Stimulated activated CD8-positive, alpha-beta memory T cell treated with anti-CD3 and anti-CD28 coated beads, Interleukin-2, amount 100 ng/mL, for 1 hour (primary cell): ENCODE data around the gene INTS11.
A peak's percentile ranks its signal among the peaks of the same experiment; 100 is the strongest.

Source experiments
- DNase-seq, 2 donors: peaks; one replicate each; pipeline ENCODE4 v3.0.0-alpha.2; 2020; ENCODE audit warnings: low read depth in 2 of 2

Gene INTS11

DNA sequence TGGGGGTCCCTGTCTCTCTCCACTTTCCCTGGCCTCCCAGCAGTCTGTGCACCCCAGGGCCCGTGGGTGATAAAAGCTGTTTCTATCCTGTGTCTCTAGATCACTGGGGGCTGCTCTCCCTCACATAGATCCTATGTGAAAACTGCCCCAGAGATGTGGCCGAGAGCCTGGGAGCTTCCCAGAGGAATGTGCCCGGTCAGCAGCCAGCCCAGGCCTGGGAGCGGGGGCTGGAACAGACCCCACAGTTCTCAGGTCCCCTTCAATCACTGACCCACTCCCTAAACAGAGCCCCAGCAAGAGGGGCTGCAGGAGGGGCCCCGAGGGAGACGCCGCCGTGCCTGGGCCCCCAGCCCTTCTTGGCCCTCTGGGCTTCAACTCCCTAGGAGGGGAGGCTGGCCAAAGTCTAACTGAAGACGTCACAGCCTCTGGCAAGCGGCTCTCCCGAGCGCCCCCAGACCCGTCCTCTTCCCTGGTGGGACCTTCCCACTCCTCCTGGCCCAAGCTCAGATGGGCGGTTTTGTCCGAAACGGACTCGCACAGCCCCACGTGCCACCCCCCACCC, 33.5 kb upstream of the INTS11 start:
- no peak for DNase-seq

DNA sequence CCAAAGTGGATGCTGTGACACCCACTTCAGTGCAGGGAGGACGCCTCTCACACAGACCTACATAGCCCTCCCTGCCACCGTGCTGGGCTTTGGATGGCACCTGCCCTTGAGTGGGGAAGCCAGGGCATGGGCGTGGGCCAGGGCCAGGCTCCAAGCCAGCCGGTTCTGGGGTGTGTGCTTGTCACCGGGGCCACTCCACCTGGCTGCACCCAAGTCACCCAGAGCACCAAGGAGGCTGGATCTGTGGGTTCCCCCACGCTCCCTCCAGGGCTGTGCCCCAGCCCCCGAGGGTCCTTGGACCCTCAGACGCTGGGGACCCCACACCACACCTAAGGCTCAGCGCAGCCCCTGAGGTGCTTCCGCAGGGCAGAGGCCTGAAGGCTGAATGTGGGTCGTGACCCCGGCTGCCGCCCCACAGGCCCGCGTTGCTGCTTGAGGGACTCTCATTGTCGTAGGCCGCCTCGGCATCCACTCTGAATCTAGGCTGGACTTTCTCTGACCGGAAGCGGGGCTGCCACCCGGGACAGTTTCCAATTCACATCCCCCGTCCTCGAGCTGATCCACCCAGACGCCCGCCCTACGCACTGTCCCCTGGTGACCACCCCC, 32.4 kb upstream of the INTS11 start:
- no peak for DNase-seq

DNA sequence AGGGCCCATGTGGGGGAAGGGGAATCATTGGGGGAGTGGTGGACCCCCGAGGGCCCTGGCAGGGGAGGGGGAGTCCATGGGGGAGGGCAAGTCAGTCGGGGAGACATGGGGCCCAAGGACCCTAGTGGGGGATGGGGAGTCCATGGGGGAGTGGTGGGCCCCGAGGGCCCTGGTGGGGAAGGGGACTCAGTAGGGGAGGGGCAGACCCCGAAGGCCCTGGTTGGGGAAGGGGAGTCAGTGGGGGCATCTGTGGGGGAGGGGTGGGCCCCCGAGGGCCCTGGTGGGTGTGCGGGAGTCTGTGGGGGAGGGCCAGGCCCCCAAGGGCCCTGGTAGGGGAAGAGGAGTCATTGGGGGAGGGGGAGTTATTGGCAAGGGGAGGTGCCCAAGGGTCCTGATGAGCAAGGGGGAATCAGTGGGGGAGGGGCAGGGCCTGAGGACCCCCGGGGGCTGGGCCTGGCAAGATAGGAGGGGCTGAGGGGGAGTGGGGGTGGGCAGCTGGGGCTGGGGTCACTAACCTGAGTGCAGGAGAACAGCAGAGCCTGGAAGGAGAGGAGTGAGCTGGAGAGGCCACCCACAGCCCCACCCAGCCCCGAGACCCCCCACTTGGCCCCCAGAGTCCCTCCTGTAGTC, 31.8 kb upstream of the INTS11 start:
- no peak for DNase-seq

DNA sequence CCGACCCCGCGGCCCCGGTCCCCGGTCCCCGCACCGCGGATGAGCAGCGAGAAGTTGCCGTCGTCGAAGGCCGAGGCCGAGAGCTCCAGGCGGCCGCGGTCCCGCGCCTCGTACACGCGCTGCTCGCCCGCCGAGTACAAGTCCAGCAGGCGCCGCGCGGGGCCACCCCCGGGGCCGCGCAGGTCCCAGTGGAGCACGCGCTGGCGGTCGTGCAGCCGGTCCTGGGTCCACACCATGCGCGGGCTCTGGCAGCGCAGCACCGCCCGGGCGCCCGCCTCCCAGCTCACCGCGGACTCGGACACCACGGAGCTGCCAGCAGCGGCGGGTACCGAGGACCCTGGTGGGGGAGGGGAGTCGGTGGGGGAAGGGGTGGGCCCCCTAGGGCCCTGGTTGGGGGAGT, 31.0 kb upstream of the INTS11 start:
- DNase-seq = no peak

DNA sequence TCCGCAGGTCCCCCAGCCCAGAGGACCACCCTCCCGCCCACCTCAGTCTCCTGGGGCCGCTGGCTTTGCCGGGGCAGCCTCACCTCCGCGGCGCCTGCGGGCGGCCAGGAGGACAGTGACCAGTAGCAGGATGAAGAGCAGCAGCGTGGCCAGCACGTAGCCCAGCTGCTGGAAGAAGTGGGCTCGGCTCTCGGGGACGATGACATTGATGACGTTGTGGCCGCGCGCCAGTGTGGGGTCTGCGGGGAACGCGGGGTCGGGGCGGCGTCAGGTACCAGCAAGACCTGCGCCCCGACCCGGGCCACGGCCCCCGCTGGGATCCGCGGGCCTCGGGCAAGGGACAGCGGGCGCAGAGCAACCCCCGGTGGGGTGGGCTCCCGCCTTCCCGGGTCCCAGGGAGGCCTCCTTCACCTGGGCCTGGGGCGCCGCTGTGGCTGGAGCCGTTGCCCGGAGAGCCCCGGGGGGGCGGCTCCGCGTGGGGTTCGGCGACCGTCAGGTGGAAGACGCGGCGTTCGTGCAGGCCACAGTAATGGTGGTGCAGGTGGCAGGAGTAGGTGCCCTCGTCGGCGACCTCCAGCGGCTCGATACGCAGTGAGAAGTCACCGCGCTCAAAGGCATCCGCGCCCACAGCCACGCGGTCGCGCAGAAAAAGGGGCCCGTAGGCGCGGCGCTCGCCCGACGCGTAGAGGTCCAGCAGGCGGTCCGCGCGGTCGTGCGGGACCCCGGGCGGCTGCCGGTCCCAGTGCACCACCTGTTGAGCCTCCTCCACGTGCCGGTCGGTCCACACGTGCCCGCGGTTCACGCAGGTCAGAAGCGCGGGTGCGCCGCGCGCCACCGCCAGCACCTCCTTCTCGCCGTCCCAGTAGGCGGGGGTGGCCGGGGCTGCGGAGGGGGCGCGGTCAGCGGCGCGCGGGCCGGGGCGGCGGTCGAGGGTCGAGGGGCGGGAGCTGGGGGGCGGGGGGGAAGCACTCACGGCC, 30.1 kb upstream of the INTS11 start:
- no peak for DNase-seq

DNA sequence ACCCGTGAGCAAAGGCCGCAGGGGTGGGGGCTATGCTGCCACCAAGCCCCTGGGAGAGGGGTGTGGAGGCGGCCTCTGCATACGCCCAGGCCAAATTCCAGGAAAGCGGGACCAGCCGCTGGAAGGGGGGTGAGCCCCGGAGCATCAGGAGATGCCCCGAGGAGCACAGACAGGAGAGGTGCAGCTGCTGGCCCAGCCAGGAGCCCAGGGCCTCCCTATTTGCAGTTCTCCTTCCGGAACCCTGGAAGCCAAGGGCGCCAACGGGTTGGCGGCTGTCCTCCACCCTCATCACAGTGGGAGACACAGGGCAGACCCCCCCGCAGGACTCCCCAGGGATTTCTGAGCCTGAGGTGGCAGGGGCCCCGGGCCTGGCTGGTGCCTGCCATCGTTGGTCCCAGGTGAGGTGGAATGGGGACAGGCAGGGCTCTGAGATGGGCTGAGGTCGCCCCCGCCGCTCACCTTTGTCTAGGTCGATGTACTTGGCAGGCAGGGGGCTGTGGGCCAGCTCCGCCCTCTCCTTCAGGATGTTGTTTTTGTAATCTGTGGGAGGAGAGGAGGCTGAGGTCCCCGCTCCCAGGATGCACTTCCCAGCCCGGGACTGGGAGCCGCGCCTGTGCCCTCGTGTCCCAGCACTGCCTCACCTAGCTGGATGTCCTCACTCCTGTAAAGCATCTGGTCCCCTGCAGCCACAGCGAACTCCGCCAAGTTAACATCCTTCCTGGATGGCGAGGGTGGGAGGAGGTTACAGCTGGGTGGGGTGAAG, 29.1 kb upstream of the INTS11 start:
- DNase-seq = no peak

DNA sequence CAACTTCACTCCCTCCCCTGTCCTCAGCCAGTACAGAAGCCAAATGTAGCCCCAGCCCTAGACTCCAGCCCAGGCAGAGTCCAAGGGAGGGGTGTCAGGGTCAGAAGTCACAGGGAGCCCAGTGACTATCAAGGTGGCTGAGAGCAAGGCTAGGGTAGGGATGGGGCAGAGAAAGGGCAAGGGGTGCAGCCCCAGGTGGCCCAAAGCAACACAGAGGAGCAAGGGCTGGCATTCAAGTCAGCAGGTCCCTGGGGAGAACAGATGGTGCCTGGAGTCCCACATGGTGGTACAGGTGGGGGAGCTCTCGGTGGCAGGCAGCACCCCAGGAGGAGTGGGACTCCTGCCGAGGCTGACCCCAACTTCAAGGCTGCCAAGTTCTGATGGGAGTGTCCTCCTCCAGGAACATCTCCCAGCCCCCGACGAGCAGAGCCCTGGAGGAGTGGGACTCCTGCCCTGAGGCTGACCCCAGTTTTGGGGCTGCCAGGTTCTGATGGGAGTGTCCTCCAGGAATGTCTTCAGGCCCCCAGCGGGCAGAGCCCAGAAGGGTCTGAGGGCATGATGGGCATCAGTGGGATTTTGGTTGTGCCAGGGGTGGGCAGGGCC, 28.4 kb upstream of the INTS11 start:
- DNase-seq = no peak

DNA sequence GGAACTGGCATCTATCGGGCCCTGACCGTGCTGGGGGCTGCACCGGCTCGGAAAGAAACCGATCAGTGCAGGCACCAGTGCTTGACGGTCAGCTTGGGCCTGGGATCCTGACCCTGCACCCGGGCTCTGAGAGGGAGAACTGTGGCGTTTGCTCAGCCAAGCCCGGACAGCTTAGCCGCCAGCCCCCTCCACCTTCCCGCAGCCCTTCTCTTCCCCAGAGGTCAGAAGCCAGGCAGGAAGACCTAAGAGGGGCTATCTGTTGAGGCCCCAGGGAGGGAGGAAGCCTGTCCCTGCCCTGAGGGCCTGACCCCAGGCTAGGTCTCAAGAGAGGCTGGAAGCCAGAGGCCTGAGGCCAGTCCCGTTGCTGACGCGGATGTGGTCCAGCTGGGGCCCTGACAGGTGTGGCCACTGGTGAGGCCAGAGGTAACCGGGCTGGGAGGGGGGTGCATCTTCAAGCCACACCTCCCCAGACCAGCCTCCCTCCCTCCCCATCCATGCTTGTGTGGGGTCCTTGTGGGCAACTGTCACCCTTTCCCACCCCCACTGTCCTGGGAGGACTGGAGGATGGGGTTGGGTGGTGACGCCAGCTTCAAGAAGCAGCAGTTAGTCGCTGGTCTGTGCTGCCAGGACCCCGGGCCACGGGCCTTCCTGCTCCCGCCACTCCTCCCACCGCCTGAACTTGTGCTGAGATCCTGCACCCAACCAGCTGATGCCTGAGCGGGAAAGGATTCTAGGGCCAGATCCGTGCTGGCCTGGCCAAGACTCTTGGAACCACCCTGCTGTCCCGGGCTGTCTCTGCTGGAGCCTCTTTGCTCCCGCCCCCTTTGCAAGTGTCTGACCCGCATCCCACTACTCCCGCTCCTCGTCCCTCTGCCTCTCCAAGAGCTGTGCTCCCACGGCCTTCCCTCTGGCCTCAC, 27.3 kb upstream of the INTS11 start:
- no peak for DNase-seq

DNA sequence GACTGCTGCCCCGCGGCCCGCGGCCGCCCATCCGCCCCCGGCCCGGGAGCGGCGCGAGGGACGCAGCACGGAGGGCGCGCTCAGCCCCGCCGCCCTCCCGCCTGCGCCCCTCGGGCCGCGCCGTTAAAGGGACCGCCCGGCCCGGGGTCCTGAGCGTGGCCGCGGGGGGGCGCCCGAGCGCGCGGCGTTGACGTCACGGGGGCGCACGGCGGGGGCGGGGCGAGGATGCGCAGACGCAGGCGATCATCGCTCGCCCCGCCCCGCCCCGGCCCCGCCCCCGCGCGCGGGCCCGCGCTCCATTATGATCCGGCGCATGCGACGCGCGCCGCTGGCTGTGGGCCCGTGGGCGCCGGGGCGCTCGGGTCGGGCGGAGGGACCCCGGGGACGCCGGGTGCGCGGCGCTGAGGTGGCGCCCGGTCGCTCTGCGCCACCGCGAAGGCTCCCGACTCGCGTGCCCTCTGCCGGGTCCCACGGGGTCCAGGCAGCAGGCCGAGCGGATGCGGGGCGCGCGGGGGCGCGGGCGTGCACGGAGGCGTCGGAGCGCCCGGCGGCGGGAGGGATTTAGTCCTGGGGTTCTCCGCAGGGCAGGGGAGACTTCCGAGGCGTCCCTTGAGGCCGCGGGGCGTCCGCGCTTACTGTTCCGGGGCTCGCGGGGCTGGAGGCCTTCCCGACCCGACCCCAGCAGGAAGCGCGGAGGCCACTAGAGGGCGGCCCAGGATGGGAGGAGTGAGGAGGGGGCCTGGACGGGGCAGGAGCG, 25.0 kb upstream of the INTS11 start, which contains the start of gene DVL1:
Gene DVL1, minus strand, starts transcription at position 163 of the 757 bp plus-strand sequence. CDS start 353 bp downstream, outside the sequence.
- peak; percentile 23 to 53 for DNase-seq

DNA sequence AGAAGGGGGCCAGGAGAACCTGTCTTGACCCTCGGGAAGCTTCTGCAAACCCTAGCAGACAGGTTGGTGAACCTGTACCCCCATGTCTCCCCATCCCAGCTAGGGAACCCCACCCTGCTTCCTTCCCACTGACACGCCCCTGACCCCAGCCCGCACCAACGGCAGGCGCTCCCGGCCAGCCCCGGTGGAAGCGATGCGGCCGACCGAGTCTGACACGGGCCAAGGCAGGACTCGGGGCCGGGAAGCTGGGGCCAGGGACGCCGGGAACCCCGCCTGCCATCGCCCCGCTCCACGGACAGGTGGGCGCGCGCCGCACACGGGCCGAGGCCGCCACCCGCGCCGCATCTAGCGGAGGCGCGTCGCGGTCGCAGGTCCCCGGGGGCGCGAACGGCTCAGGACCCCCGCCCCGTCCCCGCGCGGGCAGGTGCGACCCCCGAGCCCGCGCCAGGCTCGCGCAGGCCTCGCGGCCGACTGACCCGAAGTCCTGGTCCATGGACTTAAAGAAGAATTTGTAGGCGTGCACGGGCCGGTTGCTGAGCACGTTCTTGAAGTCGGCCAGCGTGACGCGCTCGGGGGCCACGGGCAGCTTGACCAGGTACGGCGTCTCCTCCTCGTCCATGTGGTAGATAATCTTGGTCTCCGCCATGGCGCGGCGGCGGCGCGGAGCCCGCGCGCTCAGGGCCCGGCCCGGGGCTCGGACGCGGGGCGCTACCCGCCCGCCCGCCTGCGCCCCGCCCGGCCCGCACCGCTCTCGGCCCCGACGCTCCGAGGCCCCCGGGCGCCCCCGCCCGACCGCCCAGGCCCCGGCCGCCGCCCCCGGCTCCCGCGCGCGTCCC, 24.2 kb upstream of the INTS11 start:
- no peak for DNase-seq

DNA sequence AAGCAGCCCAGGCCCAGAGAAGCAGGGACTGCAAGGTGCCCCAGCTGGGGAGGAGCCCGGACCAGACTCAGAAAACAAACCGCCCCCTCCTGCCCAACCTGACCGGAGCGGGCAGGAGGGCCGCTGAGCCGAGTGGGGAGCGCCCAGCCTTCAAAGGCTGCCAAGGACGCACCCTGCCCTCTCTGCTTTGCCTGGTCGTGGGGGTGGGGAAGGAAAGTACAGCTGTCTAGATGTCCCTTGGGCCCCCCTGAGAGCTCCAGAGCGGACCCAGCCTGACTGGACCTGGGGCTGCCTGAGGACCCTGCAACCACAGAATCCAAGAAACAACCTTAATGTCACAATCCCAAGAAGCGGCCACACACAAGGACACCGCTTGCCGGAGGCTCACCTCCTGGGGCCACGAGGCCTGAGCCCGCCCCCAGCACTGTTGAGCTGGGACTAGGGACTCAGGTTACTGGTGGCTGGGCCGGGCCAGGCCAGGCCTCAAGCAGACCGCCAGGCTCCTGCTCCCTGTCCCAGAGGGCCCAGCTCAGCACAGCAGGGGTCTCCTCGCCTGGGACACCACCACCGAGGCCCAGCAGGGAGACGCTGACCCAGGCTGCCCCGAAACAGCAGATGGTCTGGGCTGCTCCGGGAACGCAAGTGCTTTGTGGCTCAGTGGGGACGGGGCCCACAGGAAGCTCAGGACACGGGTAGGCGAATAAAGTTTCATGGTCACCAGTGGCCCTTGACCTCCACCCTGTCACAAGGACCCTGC, 23.4 kb upstream of the INTS11 start:
- no peak for DNase-seq

DNA sequence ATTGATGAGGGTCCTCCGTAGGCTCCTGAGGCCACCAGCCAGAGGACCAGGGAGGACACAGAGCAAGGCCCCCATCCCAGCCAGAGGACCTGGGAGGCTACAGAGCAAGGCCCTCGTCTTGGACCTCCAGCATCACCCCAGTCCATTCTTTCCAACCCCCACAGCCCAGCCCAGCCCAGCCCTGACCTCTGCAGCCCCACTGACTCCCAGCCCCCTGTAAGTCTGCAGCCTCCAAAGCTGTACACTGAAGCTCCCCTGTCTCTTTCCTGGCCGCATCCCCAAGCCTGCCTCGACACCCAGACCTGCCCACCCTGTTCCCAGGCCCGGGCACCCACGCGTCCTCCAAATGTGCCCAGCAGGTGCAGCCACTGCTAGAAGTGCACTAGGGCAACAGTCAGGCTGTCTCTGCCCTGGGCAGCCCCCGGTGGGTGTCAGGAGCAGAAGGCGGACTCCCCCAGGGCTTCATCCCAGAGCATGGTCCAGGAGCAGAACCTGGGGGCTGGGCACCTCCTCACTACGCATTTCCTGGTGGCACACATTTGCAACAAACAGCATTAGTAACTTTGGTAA, 22.7 kb upstream of the INTS11 start:
- DNase-seq = no peak

DNA sequence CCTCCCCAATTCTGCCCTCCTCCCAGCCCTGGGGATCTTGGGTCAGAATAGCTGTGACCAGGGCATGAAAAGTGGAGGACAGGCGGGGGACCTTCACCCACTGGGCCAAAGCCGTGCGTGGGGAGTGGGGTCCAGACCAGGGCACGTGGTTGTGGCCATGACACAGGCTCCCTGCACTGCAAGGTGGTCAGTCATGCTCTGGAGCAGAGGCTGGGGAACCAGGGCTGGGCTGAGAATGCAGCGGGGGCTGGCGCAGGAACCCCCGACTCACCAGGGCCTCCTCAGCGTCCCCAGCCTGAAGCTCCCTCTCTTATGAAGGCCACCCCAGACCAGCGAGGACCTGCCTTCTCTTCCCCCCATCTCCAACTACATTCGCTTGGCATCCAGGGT, 22.0 kb upstream of the INTS11 start:
- no peak for DNase-seq

DNA sequence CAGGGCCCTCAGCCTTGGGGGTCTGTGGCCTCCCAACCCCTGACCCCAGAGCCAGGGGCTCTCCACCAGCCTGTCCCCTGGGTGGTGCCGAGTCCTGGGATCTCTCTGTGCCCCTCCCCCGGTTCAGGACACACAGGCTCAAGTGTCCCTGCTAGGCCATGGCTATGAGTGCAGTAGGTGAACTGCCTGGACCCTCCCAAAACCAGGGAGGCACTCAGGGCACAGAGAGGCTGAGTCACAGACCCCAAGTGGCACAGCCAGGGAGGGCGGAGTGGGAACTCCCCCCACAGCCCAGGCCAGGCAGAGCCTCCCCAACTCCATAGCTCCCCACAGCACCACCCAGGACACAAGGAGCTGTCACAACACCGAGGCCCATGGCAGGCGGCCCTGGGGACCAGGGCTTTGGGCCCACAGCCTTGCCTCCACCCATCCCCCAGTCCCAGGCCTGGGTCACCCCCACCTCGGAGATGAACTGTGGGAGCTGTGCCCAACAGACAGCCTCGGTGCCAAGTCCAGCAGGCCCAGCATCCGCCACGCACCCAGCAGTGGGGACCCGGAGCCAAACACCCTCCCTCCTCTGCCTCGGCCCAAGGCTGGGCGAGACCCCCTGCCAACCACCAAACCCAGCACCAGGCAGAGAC, 21.5 kb upstream of the INTS11 start:
- no peak for DNase-seq

DNA sequence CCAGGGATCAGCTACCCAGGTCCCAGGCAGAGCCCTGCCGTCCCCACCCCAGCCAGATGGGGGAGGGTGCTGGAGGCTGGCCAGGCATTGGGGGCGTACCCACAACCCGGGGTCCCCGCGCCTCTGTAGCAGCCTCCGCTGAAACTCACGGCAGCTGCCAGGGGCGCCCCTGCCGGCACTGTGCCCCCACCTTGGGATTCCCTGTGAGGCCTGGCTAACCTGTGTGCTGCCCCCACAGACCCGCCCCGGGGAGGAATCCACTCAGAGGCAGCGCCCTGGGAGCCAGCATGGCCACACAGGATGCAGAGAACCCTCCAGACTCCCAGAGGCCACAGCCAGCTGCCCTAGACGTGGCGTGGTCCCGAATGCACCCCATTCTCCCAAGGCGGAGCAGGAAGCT, 20.9 kb upstream of the INTS11 start:
- no peak for DNase-seq

DNA sequence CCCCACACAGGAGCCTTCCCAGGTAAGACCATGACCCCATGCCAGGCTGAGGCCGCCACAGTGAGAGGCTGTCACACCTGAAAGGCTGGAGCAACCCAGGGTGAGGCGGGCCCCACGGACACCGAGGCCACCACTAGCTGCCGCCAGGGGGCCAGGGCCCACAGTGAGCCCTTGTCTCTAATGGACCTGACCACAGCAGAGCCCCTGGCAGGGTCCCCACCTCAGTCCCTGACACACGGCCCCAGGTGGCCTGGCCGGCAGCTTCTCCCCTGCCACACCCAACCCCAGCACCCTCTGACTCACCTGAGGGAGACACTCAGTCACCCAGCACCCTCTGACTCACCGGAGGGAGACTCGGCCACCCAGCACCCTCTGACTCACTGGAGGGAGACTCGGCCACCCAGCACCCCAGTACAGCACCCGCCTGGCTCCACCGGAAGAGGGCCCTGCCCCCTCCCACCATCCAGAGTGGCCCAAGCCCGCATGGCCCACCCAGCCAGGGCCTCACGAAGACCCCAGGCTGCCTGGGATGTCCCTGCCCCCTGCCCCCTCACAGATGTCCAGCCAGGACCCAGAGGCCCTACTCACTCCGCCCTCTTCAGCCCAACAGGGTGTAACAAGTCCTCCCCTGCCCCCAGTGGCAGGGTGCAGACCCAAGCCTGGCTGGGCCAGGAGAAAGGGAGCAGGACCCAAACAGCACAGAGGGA, 20.3 kb upstream of the INTS11 start:
- DNase-seq = no peak
